ENCODE measurements around the gene SDS. TPM values are rescaled to one million over a fixed set of nuclear protein-coding genes. Genes with fewer than 3 reads are reported as not detected.

Gene SDS
- total and polyA plus RNA-seq, 2 of the 8 experiments (the other 6 are each of a cell fraction or from before 2014, with no cell fraction given), result 0.21 TPM; not detected in 1

DNA sequence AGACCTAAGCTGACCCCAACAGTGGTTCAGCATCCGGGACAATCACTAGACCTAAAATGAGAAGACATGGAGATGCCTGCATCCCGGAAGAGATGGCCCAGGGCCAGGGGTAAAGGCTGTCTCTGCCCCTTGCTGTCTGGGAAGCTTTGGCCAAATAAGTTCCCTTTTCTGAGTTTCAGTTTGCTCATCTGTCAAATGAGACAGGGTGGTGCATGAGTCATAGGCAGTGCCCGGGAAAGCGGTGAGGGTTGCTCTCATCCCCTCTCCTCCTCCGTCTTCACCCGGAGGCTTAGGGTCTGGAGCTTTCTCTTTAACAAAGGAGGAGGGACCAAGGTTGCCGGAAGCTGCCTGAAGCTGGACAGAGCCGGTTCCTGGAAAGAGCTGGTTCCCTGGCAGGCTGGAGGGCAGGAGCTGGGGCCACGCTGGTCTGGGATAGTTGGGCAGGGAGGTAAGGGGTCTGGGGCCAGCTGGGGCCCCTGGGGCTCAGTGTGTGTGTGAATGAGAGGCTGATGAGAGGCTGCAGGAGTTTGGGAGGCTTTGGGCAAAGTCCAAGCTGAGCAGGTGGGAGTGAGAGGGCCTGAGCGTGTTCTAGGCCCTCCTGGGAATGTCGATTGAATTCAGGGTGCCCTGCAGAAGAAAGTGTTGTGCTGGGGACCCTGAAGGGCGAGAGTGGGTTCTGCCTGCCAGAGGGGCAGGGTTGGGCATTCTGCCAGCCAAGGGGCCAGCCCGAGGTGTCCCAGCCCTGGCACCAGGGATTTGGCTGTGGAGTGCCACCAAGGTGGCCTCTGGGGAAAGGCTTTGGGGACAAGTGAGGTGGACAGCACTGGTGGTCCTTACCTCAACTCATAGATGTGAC is 18.6 kb upstream of the SDS start, which contains the start of gene SDSL (continued):
- TF ChIP-seq BCL11A (IDR thresholded peaks at IDR 0.05; ENCODE audit: low read depth in 2 of 2, low read length in 2 of 2), result no peak
- no peak for TF ChIP-seq SAP30 (IDR thresholded peaks at IDR 0.05; ENCODE audit: insufficient read depth, insufficient replicate concordance, low read length)
- TF ChIP-seq, protein P1, sequence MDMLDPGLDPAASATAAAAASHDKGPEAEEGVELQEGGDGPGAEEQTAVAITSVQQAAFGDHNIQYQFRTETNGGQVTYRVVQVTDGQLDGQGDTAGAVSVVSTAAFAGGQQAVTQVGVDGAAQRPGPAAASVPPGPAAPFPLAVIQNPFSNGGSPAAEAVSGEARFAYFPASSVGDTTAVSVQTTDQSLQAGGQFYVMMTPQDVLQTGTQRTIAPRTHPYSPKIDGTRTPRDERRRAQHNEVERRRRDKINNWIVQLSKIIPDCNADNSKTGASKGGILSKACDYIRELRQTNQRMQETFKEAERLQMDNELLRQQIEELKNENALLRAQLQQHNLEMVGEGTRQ (IDR thresholded peaks at IDR 0.05; ENCODE audit: low read length), result no peak
- no peak for TF ChIP-seq SP4 (IDR thresholded peaks at IDR 0.05; ENCODE audit: low read length)
- TF ChIP-seq, protein P2, sequence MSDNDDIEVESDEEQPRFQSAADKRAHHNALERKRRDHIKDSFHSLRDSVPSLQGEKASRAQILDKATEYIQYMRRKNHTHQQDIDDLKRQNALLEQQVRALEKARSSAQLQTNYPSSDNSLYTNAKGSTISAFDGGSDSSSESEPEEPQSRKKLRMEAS (IDR thresholded peaks at IDR 0.05), result no peak
- TF ChIP-seq BRCA1 (IDR thresholded peaks at IDR 0.05; ENCODE audit: low read depth, low read length), result no peak
- no peak for TF ChIP-seq POLR2AphosphoS5 (IDR thresholded peaks at IDR 0.05; ENCODE audit: low read depth, low read length)
- TF ChIP-seq POU5F1 (IDR thresholded peaks at IDR 0.05; ENCODE audit: low read depth, low read length), result no peak
- TF ChIP-seq SP2 (IDR thresholded peaks at IDR 0.05; ENCODE audit: low read length), result no peak
- no peak for TF ChIP-seq BACH1 (IDR thresholded peaks at IDR 0.05; ENCODE audit: low read length)
- TF ChIP-seq TAF7 (optimal IDR thresholded peaks at IDR 0.05; ENCODE audit: borderline replicate concordance, low read depth, low read length), result peak; percentile 36
- TF ChIP-seq CEBPB (IDR thresholded peaks at IDR 0.05; ENCODE audit: low read depth, low read length), result no peak
- peak; percentile 73; the same call in 1 of the 2 replicates for TF ChIP-seq JUND (IDR thresholded peaks at IDR 0.05; ENCODE audit: low read length)
- TF ChIP-seq, protein P3, sequence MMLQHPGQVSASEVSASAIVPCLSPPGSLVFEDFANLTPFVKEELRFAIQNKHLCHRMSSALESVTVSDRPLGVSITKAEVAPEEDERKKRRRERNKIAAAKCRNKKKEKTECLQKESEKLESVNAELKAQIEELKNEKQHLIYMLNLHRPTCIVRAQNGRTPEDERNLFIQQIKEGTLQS (IDR thresholded peaks at IDR 0.05; ENCODE audit: insufficient read depth, low read depth, low read length), result no peak
- no peak for TF ChIP-seq NANOG (IDR thresholded peaks at IDR 0.05; ENCODE audit: insufficient read depth, low read depth, low read length, poor library complexity, severe bottlenecking)
- no peak for TF ChIP-seq CBX5 (IDR thresholded peaks at IDR 0.05; ENCODE audit: low read depth, low read length)
- TF ChIP-seq RFX5 (IDR thresholded peaks at IDR 0.05; ENCODE audit: borderline replicate concordance, low read depth, low read length), result no peak
